Duodenal mucosa (tissue), 2 donors: ENCODE data around the gene NAB1.

ENCODE experiments used
- H3K27ac ChIP-seq: one replicate; pipeline ENCODE4 v1.7.0; 2013; ENCODE audit warnings: low read depth, low read length
- H3K27me3 ChIP-seq, 2 donors: one replicate each; pipeline ENCODE4 v1.7.0; 2013; ENCODE audit warnings: low read length in 2 of 2, control low read depth in 1 of 2; ENCODE audit not compliant: insufficient read depth in 2 of 2, control insufficient read depth in 1 of 2
- H3K36me3 ChIP-seq, 2 donors: one replicate each; pipeline ENCODE4 v1.7.0; 2013; ENCODE audit warnings: low read length in 2 of 2, control low read depth in 1 of 2; ENCODE audit not compliant: insufficient read depth in 2 of 2, control insufficient read depth in 1 of 2
- H3K4me1 ChIP-seq, 2 donors: one replicate each; pipeline ENCODE4 v1.7.0; 2013; ENCODE audit warnings: low read length in 2 of 2, control low read depth in 1 of 2; ENCODE audit not compliant: insufficient read depth in 2 of 2, control insufficient read depth in 1 of 2
- H3K4me3 ChIP-seq, 2 donors: one replicate each; pipeline ENCODE4 v1.7.0; 2013; ENCODE audit warnings: low read length in 2 of 2, low read depth in 1 of 2
- H3K9ac ChIP-seq, 2 donors: one replicate each; pipeline ENCODE4 v1.7.0; 2013; ENCODE audit warnings: low read length in 2 of 2, low read depth in 1 of 2
- H3K9me3 ChIP-seq, 2 donors: one replicate each; pipeline ENCODE4 v1.7.0; 2013; ENCODE audit warnings: low read length in 2 of 2, control low read depth in 1 of 2; ENCODE audit not compliant: control insufficient read depth in 1 of 2

The NAB1 gene

DNA sequence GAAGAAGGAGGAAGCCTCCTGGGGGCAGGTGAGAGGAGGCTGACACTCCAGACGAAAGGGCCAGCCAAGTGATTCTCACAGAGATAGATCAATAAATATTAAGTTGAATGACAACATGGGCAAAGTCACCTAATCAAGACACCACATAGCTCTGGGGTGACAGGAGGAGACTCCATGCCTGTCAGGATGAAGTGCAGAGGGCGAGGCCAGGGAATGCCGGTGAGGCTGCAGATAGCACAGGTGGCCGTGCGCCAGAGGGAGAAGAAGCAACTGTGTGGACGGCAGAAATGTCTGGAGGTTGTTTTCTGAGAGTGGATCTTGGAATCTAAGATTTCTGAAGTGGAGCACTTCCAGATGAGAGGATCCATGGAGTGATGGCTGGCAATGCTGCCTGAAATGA, 71.4 kb downstream of the NAB1 start:
- Histone ChIP-seq H3K36me3 (no peaks in the 10 kb centered on the region), H3K9ac (no peak overlapping the region), H3K27me3 (no peaks in the 10 kb centered on the region), H3K27ac (no peak overlapping the region), H3K4me1 (peaks cover 0 to 4% of the 10 kb centered on the region in 2 donors), H3K9me3 (no peaks in the 10 kb centered on the region), H3K4me3 (no peak overlapping the region)

DNA sequence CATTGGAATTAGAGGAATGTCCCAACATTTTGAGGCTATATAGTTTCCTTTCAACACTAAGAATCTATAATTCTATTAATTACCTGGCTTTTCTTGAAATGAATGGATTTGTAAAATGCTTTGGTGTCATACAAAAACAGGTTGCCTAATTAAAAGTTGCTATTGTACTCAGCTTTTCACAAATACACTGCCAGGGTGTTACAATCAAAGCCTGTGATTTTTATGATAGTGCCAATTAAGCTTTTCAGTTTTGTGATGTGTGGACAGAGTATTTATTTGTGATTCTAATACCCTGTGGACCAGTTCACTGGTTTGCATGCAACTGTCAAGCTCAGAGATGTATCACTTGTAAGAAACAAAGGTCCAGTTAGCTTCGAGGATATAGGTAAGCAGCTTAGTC, 71.8 kb downstream of the NAB1 start:
- Histone ChIP-seq H3K4me3 (no peak overlapping the region), H3K27me3 (no peaks in the 10 kb centered on the region), H3K9ac (no peak overlapping the region), H3K27ac (no peak overlapping the region), H3K4me1 (peaks cover 0 to 4% of the 10 kb centered on the region in 2 donors), H3K36me3 (no peaks in the 10 kb centered on the region), H3K9me3 (no peaks in the 10 kb centered on the region)

DNA sequence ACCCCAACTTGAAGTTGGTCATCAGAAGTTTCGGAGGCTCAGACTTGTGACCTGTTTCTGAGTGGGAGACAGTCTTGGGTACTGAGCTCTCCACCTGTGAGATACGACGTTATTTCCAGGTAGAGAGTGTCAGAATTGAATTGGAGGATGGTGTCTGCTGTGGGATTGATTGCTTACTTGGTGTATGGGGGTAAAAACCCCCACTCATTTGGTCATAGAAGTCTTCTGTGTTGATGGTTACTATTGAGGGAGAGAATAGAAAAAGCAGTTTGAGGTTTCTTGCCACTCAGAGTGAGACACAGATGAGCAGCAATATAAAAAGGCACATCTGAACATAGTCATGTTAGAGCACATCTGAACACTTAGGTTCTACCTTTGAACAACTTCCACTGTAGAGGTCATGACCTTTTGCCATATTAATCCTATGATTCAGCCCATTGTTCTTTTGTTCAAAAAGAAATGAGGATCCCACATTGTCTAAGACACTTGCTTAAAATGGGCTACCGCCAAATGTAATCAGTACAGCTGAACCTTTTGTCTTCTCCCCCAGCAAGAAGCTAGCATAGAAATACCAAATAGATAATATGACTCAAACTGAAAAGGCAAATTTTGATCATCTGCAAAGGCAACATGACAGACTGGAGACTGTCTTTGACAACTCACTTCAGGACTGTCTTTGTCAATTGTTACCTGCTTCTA, 73.3 kb downstream of the NAB1 start:
- H3K36me3 ChIP-seq = no peaks in the 10 kb centered on the region
- H3K27ac ChIP-seq = no peak overlapping the region
- H3K9me3 ChIP-seq = no peaks in the 10 kb centered on the region
- no peak overlapping the region for H3K4me3 ChIP-seq
- peaks cover 0 to 4% of the 10 kb centered on the region in 2 donors for H3K4me1 ChIP-seq
- no peaks in the 10 kb centered on the region for H3K27me3 ChIP-seq
- H3K9ac ChIP-seq = no peak overlapping the region

DNA sequence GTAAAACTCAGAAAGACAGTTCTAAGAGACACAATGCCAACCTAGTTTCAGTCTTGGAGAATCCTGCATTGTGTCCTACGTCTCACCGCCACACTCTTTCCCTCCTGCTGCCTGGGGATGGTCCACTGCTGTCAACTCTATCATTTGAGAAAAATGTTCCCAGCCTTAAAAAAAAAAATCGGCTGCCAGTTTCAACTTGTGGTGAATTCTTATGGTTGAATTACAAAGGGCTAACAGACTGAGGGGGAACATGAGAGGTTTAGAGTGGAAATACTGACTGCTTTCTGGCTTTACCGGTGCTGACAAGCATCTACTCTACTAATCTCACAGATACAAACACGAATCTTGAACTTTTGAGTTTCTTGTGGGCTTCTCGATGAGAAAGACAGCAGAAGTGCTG, 74.0 kb downstream of the NAB1 start:
- no peak overlapping the region for H3K4me3 ChIP-seq
- peaks cover 0 to 4% of the 10 kb centered on the region in 2 donors for H3K4me1 ChIP-seq
- H3K27ac ChIP-seq = no peak overlapping the region
- H3K9ac ChIP-seq = no peak overlapping the region
- H3K27me3 ChIP-seq = no peaks in the 10 kb centered on the region
- no peaks in the 10 kb centered on the region for H3K36me3 ChIP-seq
- H3K9me3 ChIP-seq = no peaks in the 10 kb centered on the region

DNA sequence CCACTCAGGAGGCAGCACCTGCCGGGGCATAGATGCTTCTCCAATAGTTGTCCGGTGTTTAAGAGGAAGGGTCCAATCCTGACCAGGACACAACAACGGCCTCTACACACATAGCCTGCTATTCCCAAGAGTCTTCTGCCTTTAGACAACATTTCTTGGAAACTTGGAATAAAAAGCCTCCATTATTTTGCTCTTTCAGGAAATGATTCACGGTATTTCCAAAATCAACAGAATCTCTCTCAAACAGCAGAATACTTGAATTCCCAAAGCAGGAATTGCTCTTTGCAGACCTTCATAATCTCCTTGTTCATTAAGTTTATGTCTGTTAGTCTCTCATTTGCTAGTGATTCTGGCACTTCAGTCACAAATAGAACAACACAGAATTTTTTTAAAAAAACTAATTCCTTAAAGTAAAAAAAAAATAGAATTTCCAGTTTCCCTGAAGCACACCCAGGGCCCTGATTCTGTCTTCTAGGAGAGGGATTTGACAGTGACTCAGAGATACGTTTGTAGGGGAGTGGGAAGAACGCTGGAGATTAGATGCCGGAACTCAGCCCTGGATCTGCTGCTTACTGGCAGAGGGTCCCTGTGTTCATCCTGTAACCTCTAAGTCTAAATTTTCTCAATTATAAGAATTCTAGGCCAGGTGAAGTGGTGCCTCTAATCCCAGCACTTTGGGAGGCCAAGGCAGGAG, 74.7 kb downstream of the NAB1 start:
- no peak overlapping the region for H3K9ac ChIP-seq
- H3K4me3 ChIP-seq = no peak overlapping the region
- H3K36me3 ChIP-seq = no peaks in the 10 kb centered on the region
- peaks cover 0 to 4% of the 10 kb centered on the region in 2 donors for H3K4me1 ChIP-seq
- H3K9me3 ChIP-seq = no peaks in the 10 kb centered on the region
- H3K27me3 ChIP-seq = no peaks in the 10 kb centered on the region
- no peak overlapping the region for H3K27ac ChIP-seq

DNA sequence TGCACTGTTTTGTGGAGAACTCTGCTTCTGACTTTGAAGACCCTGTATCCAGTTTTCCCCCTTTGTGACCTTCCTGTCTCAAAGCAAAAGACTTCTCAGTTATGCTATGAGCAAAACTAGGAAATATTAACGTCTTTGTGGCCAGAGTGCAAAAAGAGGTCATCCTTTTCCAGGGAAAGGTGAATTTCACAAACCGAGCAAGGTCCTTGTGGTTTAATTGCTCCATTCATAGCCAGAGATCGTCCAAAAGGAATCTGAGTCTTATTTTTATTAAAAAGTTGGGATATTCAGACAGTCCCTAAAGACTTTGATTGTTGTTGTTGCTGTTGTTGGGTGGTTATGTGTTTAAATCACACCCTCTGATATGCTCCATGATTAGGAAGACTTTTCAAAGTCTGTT, 77.4 kb downstream of the NAB1 start:
- Histone ChIP-seq H3K36me3 (no peaks in the 10 kb centered on the region), H3K9ac (no peak overlapping the region), H3K27ac (no peak overlapping the region), H3K9me3 (no peaks in the 10 kb centered on the region), H3K4me1 (no peaks in the 10 kb centered on the region), H3K4me3 (no peak overlapping the region), H3K27me3 (no peaks in the 10 kb centered on the region)

DNA sequence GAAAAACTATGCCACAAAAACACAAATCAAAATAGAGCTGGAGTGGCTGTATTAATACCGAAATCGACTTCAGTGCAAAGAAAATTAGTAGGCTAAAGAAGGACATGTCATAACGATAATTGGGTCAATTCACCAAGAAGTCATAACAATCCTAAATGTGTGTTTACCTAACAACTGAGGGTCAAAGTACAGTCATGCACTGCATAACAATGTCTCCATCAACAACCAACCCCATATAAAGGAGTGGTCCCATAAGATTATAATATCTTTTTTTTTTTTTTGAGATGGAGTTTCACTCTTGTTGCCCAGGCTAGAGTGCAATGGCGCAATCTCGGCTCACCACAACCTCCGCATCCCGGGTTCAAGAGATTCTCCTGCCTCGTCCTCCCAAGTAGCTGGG, 87.5 kb downstream of the NAB1 start:
- Histone ChIP-seq H3K36me3 (no peaks in the 10 kb centered on the region), H3K27me3 (no peaks in the 10 kb centered on the region), H3K9ac (no peak overlapping the region), H3K4me3 (no peak overlapping the region), H3K4me1 (no peaks in the 10 kb centered on the region), H3K9me3 (no peaks in the 10 kb centered on the region), H3K27ac (no peak overlapping the region)

DNA sequence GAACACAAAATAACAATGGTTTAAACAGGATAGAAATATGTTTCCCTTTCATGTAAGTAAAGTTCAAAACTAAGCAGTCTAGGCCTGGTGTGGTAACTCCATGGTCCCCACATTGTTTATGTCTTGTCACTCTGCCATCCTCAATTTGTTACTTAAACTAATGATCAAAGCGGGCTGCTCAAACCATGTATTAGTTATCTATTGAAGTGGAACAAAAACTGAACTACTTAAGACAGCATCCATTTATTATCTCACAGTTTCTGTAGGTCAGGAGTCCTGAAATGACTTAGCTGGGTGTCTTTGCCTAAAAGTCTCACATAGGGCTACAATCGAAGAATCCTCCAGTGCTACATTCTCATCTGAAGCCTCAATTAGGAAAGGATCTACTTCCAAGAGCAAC, 91.6 kb downstream of the NAB1 start:
- H3K9me3 ChIP-seq = peaks cover 0 to 5% of the 10 kb centered on the region in 2 donors
- H3K36me3 ChIP-seq = no peaks in the 10 kb centered on the region
- no peaks in the 10 kb centered on the region for H3K4me1 ChIP-seq
- H3K27ac ChIP-seq = no peak overlapping the region
- no peak overlapping the region for H3K4me3 ChIP-seq
- no peaks in the 10 kb centered on the region for H3K27me3 ChIP-seq
- H3K9ac ChIP-seq = no peak overlapping the region
